Kidney tubule cell (primary cell): ENCODE measurements around the gene PTPN7.
"Not testable (repeated sequence)": the region's sequence is repeated elsewhere in the genome, so short reads cannot be mapped to it uniquely, and the experiment has no call there.

Source experiments
- DNase-seq: peaks from one replicate; pipeline ENCODE4 v3.0.0-alpha.2; 2018; ENCODE audit warnings: low spot score

PTPN7 gene

GRCh38 chr1:202189918-202190715 lies 29.7 kb upstream of the PTPN7 start:
- peak; percentile 67 for DNase-seq

GRCh38 chr1:202189001-202189790 lies 28.8 kb upstream of the PTPN7 start:
- peak; percentile 64 for DNase-seq

- DNase-seq = no peak
Measured at GRCh38 chr1:202187697-202188407, 27.4 kb upstream of the PTPN7 start.

GRCh38 chr1:202187041-202187671 lies 26.8 kb upstream of the PTPN7 start:
- no peak for DNase-seq

- no peak for DNase-seq
Measured at GRCh38 chr1:202186327-202186726, 25.9 kb upstream of the PTPN7 start.

GRCh38 chr1:202184750-202185460 lies 24.5 kb upstream of the PTPN7 start:
- DNase-seq = peak; percentile 88

GRCh38 chr1:202182040-202182877 lies 21.9 kb upstream of the PTPN7 start:
- no peak for DNase-seq

GRCh38 chr1:202181586-202181985 lies 21.2 kb upstream of the PTPN7 start:
- no peak for DNase-seq

- DNase-seq = not testable (repeated sequence)
Measured at GRCh38 chr1:202180751-202181139, 20.3 kb upstream of the PTPN7 start.

GRCh38 chr1:202179828-202180750 lies 19.7 kb upstream of the PTPN7 start:
- no peak for DNase-seq

- no peak for DNase-seq
Measured at GRCh38 chr1:202176949-202177927, 16.8 kb upstream of the PTPN7 start.

- DNase-seq = no peak
Measured at GRCh38 chr1:202173993-202174392, 13.6 kb upstream of the PTPN7 start.

GRCh38 chr1:202172015-202172355 lies 11.6 kb upstream of the PTPN7 start:
- DNase-seq = no peak

GRCh38 chr1:202171292-202172014 lies 11.1 kb upstream of the PTPN7 start:
- DNase-seq = no peak

- DNase-seq = no peak
Measured at GRCh38 chr1:202170726-202171125, 10.3 kb upstream of the PTPN7 start.

GRCh38 chr1:202168861-202169260 lies 8.5 kb upstream of the PTPN7 start:
- DNase-seq = no peak

GRCh38 chr1:202167708-202168415 lies 7.5 kb upstream of the PTPN7 start:
- DNase-seq = no peak
